ENCODE measurements around the gene SYN1.

- TF ChIP-seq CTCF (IDR thresholded peaks at IDR 0.05) (peak in 2 of 6 experiments; percentile 9 to 28), POLR2A (IDR thresholded peaks at IDR 0.05) (no peak)
Measured at GRCh38 chrX:47637546-47638195, 18.0 kb upstream of the SYN1 start.
